Measurements from ENCODE around the gene PHF21B.

The PHF21B gene

DNA sequence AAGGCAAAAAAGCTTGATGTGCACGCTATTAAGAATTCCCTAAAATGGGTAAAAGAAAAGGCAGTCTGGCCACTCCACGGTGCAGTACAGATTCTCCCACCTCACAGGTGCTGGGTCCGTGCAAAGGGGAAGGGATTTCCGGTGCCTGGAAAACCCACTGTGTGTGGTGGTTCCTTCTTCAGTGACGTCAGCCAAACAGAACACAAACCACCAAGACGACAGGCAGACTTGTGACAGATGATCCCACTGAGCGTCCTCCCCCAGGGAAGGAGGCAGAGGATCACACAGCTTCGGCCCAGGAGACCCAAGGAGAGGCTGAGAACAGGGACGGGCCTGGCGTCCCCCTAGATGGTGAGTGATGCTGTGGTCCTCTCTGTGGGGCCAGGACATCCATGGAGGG lies 18.6 kb downstream of the PHF21B start:
- DNase-seq (ENCODE audit: low spot score) = no peak
- H3K9me3 Mint-ChIP-seq = no peaks in the 10 kb centered on the region
- H3K36me3 Mint-ChIP-seq (ENCODE audit: low read depth) = no peaks in the 10 kb centered on the region
- no peaks in the 10 kb centered on the region for H3K4me1 Mint-ChIP-seq (ENCODE audit: low read depth)
- H3K27ac Mint-ChIP-seq = no peak overlapping the region
- no peak overlapping the region for H3K4me3 Mint-ChIP-seq
- H3K27me3 Mint-ChIP-seq (ENCODE audit: low read depth) = no peaks in the 10 kb centered on the region

DNA sequence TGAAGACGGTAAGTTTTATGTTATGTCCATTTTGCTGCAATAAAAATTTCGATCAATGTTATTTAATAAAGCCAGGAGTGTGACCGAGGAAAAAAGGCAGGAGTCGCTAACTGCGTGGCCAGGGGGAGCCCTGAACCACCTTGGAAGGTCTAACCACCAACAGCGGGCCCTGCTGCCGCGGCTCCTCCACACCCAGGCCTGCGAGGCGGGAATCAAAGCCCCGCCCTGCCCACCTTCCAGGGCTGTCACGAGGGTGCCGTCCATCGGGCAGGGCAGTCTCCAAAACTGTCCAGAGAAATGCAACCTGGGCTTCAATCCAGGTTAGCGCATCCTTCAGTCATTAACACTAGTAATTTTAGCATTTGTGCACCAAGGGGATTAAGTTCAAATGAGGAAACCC lies 19.0 kb downstream of the PHF21B start:
- H3K27ac Mint-ChIP-seq = no peak overlapping the region
- H3K36me3 Mint-ChIP-seq (ENCODE audit: low read depth) = no peaks in the 10 kb centered on the region
- no peaks in the 10 kb centered on the region for H3K4me1 Mint-ChIP-seq (ENCODE audit: low read depth)
- DNase-seq (ENCODE audit: low spot score) = no peak
- no peaks in the 10 kb centered on the region for H3K27me3 Mint-ChIP-seq (ENCODE audit: low read depth)
- no peaks in the 10 kb centered on the region for H3K9me3 Mint-ChIP-seq
- H3K4me3 Mint-ChIP-seq = no peak overlapping the region

DNA sequence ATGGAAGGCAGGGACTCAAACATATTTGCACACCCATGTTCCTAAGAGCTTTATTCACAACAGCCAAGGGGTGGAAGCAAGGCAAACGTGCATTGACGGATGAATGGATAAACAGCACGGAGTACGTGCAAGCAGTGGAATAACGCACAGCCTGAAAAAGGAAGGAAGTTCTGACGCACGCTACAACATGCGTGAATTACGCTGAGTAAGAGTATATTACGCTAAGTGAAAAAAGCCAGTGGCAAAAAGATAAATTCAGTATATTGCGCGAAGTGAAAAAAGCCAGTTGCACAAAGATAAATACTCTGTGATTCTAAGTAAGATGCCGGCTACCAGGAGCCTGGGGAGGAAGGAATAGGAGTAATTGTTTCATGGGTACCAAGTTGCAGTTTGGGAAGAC lies 19.5 kb downstream of the PHF21B start:
- Mint-ChIP-seq H3K27ac (no peak overlapping the region), H3K4me3 (no peak overlapping the region), H3K36me3 (ENCODE audit: low read depth) (no peaks in the 10 kb centered on the region), H3K4me1 (ENCODE audit: low read depth) (no peaks in the 10 kb centered on the region), H3K27me3 (ENCODE audit: low read depth) (no peaks in the 10 kb centered on the region), H3K9me3 (no peaks in the 10 kb centered on the region)
- DNase-seq (ENCODE audit: low spot score) = no peak

DNA sequence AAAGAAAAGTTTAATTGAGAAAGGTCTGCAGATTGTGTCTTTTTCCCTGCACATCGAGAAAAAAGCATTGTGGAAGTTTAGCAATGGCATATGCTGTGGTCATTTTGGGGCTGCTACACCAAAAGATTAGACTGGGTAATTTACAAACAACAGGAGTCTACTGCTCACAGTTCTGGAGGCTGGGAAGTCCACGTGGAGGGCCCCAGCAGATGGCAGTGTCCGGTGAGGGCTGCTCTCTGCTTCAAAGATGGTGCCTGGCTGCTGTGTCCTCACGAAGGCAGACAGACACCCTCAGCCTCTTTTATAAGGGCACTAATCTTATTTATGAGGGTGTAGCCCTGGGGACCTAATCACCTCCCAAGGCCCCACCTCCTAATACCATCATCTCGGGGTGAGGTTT lies 21.1 kb downstream of the PHF21B start:
- H3K4me3 Mint-ChIP-seq = no peak overlapping the region
- H3K4me1 Mint-ChIP-seq (ENCODE audit: low read depth) = no peaks in the 10 kb centered on the region
- no peaks in the 10 kb centered on the region for H3K9me3 Mint-ChIP-seq
- no peaks in the 10 kb centered on the region for H3K27me3 Mint-ChIP-seq (ENCODE audit: low read depth)
- no peaks in the 10 kb centered on the region for H3K36me3 Mint-ChIP-seq (ENCODE audit: low read depth)
- no peak overlapping the region for H3K27ac Mint-ChIP-seq
- DNase-seq (ENCODE audit: low spot score) = no peak

DNA sequence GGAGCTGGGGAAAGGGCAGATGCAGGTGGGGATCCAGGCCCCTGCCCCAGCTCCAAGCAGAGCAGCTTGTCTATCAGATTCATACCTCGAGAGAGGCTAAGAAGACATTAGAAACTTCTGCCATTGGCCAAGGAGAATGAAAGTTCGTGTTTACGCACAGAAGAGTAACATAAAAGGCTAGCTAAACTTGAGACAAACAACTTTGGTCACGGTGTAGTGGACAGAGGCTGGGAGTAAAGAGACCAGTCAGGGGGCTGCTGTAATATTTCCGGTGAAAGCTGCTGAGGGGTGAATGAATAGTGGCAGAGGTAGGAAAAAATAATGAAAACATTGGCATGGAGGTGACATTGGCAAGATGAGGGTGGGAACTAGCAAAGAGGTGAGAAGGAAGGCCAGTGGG lies 22.9 kb downstream of the PHF21B start:
- H3K36me3 Mint-ChIP-seq (ENCODE audit: low read depth) = no peaks in the 10 kb centered on the region
- no peaks in the 10 kb centered on the region for H3K9me3 Mint-ChIP-seq
- H3K27ac Mint-ChIP-seq = no peak overlapping the region
- no peak overlapping the region for H3K4me3 Mint-ChIP-seq
- no peak for DNase-seq (ENCODE audit: low spot score)
- no peaks in the 10 kb centered on the region for H3K4me1 Mint-ChIP-seq (ENCODE audit: low read depth)
- no peaks in the 10 kb centered on the region for H3K27me3 Mint-ChIP-seq (ENCODE audit: low read depth)

DNA sequence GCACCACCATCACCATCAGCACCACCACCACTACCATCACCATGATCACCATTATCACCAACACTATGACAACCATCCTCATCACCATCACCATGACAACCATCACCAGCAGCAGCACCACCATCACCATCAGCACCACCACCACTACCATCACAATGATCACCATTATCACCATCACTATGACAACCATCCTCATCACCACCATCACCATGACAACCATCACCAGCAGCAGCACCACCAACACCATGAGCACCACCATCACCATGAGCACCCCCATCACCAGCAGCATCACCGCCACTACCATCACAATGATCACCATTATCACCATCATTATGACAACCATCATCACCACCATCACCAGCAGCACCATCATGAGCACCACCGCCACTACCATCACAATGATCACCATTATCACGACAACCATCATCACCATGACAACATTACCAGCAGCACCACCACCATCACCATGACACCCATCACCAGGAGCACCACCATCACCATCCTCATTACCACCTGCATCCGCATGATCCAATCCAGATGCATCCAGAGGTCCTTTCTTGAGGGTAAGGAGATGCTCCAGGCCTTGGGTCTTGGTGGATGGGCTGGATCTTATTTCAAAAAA lies 23.8 kb downstream of the PHF21B start:
- DNase-seq (ENCODE audit: low spot score) = no peak
- Mint-ChIP-seq H3K4me1 (ENCODE audit: low read depth) (no peaks in the 10 kb centered on the region), H3K9me3 (no peaks in the 10 kb centered on the region), H3K27ac (no peak overlapping the region), H3K36me3 (ENCODE audit: low read depth) (no peaks in the 10 kb centered on the region), H3K27me3 (ENCODE audit: low read depth) (no peaks in the 10 kb centered on the region), H3K4me3 (no peak overlapping the region)

DNA sequence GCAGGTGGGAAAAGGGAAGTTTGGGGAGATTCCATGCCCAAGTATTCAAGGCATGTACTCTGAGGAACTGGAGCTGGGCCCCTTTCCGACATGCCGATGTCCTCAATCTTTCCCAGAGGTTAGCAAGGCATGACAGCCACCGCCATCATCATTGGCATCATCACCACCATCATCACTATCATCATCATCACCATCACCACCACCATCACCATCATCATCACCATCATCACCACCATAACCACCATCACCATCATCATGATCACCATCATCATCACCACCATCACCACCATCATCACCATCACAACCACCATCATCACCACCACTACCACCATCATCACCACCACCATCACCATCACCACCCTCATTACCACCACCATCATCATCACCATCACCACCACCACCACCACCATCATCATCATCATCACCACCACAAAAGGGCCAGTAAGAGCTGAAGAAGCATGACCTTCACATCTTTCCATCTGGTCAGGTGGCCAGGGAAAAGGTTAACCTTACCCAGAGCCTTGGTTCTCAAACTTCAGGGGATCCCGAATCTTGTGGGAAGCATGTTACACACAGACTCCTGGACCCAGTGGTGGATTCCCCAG lies 25.8 kb downstream of the PHF21B start:
- H3K9me3 Mint-ChIP-seq = no peaks in the 10 kb centered on the region

DNA sequence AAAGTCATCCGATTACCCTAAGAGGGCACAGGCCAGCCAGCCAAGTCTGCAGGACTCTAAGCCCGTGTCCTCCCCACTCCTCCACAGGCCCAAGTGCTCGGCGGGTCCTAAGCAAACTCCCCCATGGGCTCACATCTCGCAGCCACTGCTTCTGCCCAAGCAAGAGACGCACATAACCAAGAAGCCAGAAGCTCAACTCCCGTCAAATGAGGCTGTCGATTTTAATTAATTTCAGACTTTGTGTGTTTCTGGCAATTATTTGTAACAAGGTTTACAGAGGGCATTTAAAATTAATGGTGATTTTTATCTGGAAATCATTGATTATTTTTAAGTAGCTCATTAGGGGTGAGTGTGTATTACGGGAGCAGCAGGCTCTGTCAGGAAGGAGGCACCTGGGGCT lies 27.4 kb downstream of the PHF21B start:
- Mint-ChIP-seq H3K9me3 (no peaks in the 10 kb centered on the region), H3K4me3 (no peak overlapping the region), H3K27ac (no peak overlapping the region), H3K4me1 (ENCODE audit: low read depth) (no peaks in the 10 kb centered on the region), H3K36me3 (ENCODE audit: low read depth) (no peaks in the 10 kb centered on the region), H3K27me3 (ENCODE audit: low read depth) (no peaks in the 10 kb centered on the region)
- no peak for DNase-seq (ENCODE audit: low spot score)

More for the DNA sequence above, 25.8 kb downstream of the PHF21B start:
- no peak for DNase-seq (ENCODE audit: low spot score)
- no peaks in the 10 kb centered on the region for H3K36me3 Mint-ChIP-seq (ENCODE audit: low read depth)
- no peak overlapping the region for H3K27ac Mint-ChIP-seq
- H3K27me3 Mint-ChIP-seq (ENCODE audit: low read depth) = no peaks in the 10 kb centered on the region
- H3K4me3 Mint-ChIP-seq = no peak overlapping the region
- no peaks in the 10 kb centered on the region for H3K4me1 Mint-ChIP-seq (ENCODE audit: low read depth)

DNA sequence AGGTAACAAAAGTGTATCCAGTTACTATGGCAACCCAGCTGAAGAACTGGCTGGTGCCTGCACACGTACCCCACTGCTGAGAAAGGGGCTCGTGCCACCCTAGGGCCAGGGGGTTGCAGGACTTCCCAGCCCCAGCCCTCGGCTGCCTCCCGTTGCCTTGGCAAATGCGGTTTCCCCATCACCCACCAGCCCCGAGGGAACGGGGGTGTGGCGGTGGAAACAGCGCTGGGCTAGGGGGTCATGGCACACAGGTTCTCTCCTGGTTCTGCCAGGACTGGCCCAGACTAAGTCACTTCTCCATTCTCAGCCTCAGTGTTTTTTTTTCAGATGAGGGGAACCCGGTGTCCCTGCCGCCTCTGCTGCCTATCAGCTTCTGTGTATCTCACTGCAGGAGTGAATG lies 27.9 kb downstream of the PHF21B start:
- no peaks in the 10 kb centered on the region for H3K9me3 Mint-ChIP-seq
- H3K36me3 Mint-ChIP-seq (ENCODE audit: low read depth) = no peaks in the 10 kb centered on the region
- H3K4me1 Mint-ChIP-seq (ENCODE audit: low read depth) = no peaks in the 10 kb centered on the region
- H3K27ac Mint-ChIP-seq = no peak overlapping the region
- DNase-seq (ENCODE audit: low spot score) = no peak
- H3K27me3 Mint-ChIP-seq (ENCODE audit: low read depth) = no peaks in the 10 kb centered on the region
- H3K4me3 Mint-ChIP-seq = no peak overlapping the region

DNA sequence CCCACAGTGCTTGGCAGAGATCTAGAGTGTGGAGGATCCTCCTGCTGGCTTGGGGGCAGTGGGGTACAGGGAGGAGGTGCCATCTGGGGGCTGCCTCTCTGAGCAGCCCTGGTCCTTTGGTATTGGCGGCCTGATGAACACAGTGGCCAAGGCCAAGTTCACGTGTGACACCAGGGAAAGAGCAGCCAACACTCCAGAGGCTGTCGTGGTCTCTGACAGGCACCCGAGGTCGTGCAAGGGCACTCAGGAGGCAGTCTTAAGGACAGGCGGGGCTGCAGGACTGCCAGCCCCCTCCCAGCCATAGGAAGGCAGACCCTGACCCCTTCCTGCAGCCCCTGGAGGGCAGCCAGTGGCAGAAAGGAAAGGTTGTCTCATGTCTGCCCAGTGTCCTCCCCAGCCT lies 30.7 kb downstream of the PHF21B start:
- Mint-ChIP-seq H3K9me3 (no peaks in the 10 kb centered on the region), H3K27me3 (ENCODE audit: low read depth) (no peaks in the 10 kb centered on the region), H3K27ac (no peak overlapping the region), H3K36me3 (ENCODE audit: low read depth) (no peaks in the 10 kb centered on the region), H3K4me1 (ENCODE audit: low read depth) (no peaks in the 10 kb centered on the region), H3K4me3 (no peak overlapping the region)
- DNase-seq (ENCODE audit: low spot score) = no peak

DNA sequence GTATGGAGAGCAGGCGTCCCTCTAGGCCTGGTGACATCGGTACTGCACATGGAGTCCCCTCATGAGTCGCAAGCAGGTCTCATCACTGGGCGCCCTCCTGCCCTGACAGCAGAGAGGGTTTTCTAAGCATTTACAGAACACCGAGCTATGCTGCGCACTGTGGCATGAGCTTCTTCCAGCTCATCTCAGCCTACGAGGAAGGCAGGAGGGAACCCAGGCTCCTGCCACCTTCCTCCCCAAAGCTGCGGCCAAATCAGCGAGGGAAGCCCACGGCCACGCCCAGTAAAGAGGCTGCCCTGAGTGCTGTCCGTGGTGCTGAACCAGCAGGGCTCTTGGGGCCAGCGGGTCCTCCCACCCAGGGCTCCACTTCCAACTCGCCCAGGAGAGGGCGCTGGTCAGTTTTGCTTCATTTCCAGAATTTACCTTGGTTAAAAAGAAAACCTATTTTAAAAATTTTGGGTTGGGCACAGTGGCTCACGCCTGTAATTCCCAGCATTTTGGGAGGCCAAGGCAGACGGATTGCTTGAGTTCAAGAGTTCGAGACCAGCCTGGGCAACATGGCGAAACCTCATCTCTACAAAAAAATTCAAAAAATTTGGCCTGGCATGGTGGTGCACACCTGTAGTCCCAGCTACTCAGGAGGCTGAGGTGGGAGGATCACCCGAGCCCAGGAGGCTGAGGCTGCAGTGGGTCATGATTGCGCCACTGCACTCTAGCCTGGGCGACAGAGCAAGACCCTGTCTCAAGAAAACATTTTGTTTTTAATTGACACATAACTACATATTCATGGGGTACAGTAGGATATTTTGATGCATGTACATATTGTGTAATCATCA lies 34.2 kb downstream of the PHF21B start:
- H3K9me3 Mint-ChIP-seq = no peaks in the 10 kb centered on the region
- no peaks in the 10 kb centered on the region for H3K36me3 Mint-ChIP-seq (ENCODE audit: low read depth)
- H3K4me1 Mint-ChIP-seq (ENCODE audit: low read depth) = no peaks in the 10 kb centered on the region
- H3K27ac Mint-ChIP-seq = no peak overlapping the region
- peak; percentile 79 for DNase-seq (ENCODE audit: low spot score)
- H3K27me3 Mint-ChIP-seq (ENCODE audit: low read depth) = no peaks in the 10 kb centered on the region
- H3K4me3 Mint-ChIP-seq = no peak overlapping the region

DNA sequence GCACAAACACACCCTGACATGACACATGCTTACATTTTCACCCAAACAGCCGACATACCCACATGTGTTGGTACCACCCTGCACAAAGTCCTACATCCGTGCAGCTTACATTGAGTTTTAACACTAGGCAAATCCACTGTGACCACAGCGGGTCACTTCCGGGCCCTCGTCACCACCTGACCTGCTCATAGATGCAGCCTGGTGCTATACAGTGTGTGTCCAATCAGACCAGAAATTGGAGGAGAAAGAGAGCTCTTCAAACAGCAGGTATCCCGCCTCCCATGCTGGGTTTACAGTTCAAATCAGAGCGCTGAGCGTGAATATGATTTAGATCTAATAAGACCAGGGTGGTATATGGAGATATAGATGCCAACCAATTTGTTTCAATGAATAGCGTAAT lies 35.4 kb downstream of the PHF21B start:
- Mint-ChIP-seq H3K4me3 (no peak overlapping the region), H3K36me3 (ENCODE audit: low read depth) (no peaks in the 10 kb centered on the region), H3K27me3 (ENCODE audit: low read depth) (no peaks in the 10 kb centered on the region), H3K27ac (no peak overlapping the region), H3K4me1 (ENCODE audit: low read depth) (no peaks in the 10 kb centered on the region), H3K9me3 (no peaks in the 10 kb centered on the region)
- no peak for DNase-seq (ENCODE audit: low spot score)

DNA sequence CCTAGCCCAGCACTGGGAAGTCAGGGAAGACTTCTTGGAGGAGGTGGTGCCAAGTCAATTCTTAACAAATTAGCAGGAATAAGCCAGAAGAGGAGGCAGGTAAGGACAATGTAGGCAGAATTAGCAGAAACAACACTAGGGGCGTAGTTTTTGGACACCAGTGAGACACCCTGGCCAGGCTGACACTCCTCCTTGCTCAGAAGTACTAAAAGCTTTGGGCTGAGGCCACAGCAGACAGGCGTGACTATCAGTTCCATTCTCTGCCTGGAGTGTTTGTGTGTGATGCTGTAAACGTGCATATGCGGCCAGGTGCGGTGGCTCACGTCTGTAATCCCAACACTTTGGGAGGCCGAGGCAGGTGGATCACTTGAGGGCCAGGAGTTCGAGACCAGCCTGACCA lies 36.0 kb downstream of the PHF21B start:
- no peak for DNase-seq (ENCODE audit: low spot score)
- Mint-ChIP-seq H3K27me3 (ENCODE audit: low read depth) (no peaks in the 10 kb centered on the region), H3K36me3 (ENCODE audit: low read depth) (no peaks in the 10 kb centered on the region), H3K4me3 (no peak overlapping the region), H3K27ac (no peak overlapping the region), H3K4me1 (ENCODE audit: low read depth) (no peaks in the 10 kb centered on the region), H3K9me3 (no peaks in the 10 kb centered on the region)

DNA sequence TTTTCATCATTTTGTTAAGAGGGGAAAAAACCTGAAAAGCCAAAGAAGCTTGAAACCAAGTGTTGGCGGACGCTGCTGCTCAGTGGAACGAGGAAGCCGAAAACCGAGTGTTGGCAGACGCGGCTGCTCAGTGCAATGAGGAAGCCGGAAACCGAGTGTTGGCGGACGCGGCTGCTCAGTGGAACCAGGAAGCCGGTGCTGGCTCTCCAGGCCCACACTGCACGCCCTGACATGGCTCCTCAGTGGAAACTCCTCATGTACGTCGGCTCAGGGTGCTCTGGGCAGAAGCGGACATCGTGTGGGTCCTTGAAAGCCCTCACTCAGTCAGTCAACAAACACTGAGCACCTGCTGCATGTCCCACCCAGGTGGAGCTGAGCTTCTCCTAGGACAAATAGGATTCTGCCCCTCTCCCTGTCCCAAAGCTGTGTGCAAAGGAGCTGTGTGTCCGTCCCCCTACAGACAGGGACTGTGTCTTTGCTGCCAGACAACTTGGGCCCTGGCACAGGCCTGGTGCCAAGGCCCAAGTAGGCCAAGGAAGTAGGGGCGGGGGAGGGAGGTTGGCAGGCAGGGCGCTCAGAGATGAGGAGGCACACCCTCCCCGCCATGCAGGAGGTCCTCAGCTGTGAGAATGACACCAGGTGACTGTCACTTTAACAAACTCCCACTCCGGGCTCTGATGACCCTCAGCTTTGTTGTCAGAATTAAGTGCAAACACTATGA lies 37.3 kb downstream of the PHF21B start:
- Mint-ChIP-seq H3K4me1 (ENCODE audit: low read depth) (no peaks in the 10 kb centered on the region), H3K4me3 (no peak overlapping the region), H3K9me3 (no peaks in the 10 kb centered on the region), H3K27ac (no peak overlapping the region), H3K27me3 (ENCODE audit: low read depth) (no peaks in the 10 kb centered on the region), H3K36me3 (ENCODE audit: low read depth) (no peaks in the 10 kb centered on the region)
- DNase-seq (ENCODE audit: low spot score) = no peak

Data from T-helper 2 cell treated with Interferon-gamma antibody and Interleukin-4, amounts not matched to agents 5 μg/mL and 100 μg/mL, for 36 hours (primary cell).